Myocyte (in vitro differentiated cells): ENCODE results near the gene BCAS4. TPM values are rescaled to one million over a fixed set of nuclear protein-coding genes. Genes with fewer than 3 reads are reported as not detected.
A peak's percentile ranks its signal among the peaks of the same experiment; 100 is the strongest.
"Not testable (repeated sequence)": the region's sequence is repeated elsewhere in the genome, so short reads cannot be mapped to it uniquely, and the experiment has no call there.

Source experiments
- DNase-seq: peaks from one replicate; pipeline ENCODE4 v3.0.0-alpha.2; 2012; ENCODE audit warnings: low read depth
- polyA plus RNA-seq: library from polyadenylated mRNA; unstranded; fragments of >200 nt; gene quantifications from one replicate; pipeline ENCODE4 v1.2.1, GENCODE V29; 2012; ENCODE audit warnings: missing spikeins
- total RNA-seq: library from RNA; depleted of rRNA; stranded (reverse); fragments of >200 nt; gene quantifications from 2 replicates; pipeline ENCODE4 v1.2.3, GENCODE V29; 2014

BCAS4 gene, protein sequence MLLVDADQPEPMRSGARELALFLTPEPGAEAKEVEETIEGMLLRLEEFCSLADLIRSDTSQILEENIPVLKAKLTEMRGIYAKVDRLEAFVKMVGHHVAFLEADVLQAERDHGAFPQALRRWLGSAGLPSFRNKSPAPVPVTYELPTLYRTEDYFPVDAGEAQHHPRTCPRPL
- 4.1 and 5.6 TPM in 2 replicates for total RNA-seq
- 13.3 TPM for polyA plus RNA-seq

DNA sequence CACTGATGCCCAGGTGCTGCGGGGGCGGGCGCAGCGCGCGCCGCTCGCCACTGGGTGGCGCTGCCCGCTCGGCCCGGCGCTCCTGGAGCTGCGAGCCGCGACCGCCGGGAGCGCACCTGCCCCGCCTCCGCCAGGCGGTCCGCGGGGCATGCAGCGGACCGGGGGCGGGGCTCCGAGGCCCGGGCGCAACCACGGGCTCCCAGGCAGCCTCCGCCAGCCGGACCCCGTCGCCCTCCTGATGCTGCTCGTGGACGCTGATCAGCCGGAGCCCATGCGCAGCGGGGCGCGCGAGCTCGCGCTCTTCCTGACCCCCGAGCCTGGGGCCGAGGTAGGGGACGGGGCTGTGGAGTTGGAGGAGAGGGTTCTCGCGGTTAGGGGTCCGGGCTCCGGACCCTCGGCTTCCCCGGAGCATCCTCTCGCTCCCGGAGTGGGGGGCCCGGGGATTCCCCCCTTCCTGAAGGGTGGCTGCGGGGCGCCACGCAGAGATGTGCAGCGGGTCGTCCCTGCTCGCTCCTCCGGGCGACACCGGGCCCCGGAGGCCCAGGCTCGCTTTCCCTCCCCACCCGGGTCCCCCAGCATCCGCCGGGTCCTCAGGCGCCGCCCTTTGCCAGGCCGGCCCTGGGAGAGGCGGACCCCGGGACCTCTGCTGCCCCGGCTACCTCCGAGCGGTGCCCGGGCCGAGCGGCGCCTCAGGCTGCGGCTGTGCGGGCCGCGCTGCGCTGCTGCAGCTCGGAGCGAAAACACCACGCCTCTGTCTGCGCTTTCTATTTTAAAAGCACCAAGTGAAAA, at the start of gene BCAS4:
Gene BCAS4 (plus strand): TSS at position 216 of the 789 bp plus-strand sequence. CDS start 23 bp downstream, at position 239.
- peak; percentile 77 for DNase-seq

DNA sequence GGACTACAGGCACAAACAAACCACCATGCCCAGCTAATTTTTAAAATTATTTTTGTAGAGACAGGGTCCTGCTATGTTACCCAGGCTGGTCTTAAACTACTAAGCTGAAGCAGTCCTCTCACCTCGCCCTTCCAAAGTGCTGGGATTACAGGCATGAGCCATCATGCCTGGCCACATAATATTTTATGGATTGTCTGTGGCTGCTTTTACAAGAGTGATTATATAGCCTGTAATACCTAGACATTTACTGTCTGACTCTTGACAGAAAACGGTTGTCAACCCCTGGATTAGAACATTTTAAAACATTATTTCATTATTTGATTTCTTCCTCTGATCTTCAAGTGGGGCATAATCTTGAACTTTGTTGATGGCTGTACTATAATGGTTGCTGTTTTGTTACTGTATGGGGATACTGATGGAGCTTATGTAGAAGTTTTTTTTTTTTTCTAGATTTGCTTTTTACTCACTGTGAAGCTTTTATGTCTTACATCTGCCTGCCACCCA, 49.2 kb upstream of the BCAS4 start:
- DNase-seq: no peak

DNA sequence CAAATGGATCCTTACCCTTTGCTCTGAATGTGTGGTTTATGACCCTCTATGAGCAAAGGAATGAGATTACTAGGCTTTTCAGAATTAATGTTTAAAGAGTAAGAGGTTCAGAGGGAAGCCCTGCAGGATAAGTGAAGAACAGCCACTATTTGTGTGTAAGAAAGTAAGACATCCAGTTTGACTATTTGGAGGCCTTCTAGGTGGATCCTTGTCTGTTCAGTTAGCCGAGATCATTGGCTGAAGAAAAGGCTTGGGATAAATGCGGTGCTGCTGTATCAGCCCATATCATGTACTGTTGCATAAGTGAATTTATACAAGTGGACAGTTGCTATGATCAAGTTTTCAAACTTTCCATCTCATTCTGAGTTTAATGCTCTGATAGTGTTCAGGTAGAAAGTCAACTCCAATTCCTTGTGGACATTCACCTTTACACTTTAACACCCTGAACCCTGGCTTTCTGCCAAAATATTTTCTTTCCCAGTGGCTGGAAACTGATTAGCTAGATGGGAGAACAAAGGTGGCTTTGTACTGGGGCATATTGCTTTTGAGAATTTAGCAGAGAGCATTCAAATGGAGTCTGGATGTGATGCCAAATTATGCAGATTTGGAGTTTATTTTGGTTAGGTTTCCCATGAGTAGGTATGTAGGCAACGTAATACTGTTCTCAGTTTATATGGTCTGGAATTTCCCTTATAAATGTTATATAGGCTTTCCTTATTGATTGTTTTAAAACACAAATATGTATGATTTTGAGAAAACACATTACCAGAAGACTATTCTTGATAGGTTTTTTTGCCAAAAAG, 48.5 kb upstream of the BCAS4 start:
- no peak for DNase-seq

DNA sequence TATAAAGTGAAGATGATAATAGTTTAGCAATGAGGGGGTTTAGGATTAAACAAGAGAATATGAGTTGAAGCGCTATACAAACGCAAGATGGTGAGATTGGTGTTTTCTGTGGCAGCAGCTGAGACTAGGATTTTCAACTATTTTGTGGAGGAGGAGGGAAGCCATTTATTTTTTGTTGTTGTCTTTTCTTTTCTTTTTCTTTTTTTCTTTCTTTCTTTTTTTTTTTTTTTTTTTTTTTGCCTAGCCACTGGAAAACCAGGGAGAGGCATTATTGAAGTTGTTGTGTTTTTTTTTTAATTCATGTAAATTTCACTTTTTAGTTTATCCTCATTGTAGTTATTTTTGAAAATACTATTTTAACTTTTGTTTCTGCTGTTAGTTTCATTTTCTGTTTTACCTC, 47.6 kb upstream of the BCAS4 start:
- no peak for DNase-seq

DNA sequence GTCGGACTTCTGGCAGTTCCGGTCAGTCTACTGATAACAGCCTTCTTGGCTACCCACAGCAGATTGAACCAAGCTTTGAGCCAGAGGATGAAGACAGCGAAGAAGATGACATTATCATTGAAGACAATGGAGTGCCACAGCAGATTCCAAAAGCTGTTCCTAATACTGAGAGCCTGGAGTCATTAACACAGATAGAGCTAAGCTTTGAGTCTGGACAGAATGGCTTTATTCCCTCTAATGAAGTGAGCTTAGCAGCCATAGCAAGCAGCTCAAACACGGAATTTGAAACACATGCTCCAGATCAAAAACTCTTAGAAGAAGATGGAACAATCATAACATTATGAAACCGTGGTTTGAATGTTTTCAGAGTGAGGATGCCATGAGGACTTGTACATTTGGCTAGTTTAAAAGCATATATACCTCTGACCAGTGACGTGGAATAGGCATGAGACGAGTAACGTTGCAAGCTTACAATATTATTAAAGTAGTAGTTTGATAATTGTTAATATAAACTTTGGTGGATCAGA, 44.7 kb upstream of the BCAS4 start:
- no peak for DNase-seq

DNA sequence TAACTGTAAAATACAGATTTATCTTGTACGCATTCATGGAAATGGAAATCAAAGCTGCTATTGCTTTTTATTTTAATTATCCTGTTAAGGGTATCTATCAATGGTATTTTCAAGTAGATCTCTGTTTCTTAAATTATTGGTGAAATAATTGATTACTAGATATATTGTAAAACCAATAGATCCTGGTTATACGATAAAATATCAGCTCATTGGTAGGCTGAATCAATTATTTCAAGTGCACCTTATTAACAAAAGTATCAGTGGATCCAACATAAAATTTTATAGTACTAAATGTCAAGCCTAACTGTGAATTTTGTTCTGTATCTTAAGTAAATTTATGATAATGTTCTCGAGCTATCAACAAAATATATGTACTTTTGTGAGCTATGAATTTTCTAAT, 41.7 kb upstream of the BCAS4 start:
- no peak for DNase-seq

DNA sequence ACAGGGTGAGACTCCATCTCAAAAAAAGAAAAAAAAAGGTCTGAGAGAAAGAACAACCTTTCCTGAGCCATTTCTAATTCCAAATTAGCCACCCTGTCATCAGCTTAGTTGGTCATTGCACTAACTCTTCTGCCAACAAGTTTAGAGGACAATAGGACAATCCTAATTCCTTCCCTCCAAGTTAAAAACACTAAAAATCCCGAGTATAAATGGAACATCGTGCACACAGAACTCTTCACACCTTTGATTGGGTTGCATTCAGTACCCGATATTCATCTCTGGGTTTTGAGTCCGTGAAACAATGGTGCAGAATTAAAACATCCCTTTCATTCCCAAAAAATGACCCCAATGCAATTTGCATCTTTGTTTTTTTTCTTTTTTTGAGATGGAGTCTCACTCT, 40.4 kb upstream of the BCAS4 start:
- DNase-seq: no peak

DNA sequence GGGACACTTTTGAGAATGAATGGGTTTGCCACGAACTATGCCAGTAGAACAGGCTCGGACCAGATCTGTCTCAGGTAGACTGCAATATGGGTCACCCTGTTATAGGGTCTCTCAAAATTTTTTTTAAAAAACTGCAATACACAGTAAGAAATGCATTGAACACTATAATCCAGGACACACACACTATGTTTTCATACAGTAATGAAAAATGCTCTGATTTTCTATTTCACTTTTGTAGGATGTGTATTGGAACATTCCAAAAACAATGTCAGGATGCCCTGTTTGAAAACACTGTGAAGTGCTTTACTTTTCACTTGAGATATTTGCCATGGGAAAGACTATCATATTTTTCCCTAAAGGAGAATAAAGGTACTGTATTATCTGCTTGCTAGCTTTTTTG, 38.4 kb upstream of the BCAS4 start:
- no peak for DNase-seq

DNA sequence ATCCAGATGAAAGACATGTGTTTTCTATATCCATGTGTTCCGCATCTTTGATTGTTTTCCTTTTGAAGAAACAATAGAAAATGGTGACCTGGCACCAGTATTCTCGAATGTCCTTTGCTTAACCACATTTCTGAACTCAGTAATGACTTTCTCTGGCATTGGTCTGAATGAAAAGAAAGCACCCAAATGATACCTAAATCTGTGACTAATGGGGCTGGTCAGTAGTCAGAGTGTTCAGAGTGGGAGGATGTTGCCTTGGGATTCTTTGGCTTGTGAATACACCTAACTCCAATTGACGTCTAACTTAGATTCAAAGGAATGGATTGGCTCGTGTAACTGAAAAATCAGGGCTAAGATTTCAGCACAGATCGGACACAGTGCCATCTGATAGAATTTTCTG, 36.4 kb upstream of the BCAS4 start:
- no peak for DNase-seq

DNA sequence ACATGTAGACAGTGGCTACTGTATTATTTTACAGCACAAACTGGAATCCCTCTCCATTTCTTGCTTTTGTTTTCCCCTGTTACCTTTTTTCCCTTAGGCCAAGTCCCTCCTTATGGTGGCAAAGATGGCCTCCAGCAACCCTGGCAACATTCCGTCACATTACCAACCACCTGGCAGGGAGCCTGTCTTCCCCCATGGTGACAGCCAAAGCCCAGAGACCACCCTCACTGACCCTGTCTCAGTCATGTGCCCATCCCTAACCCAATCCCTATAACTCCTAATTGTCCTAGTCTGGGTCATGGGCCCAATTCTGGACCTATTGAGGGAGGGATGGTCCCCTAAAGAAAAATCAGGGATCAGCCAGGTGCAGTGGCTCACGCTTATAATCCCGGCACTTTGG, 35.9 kb upstream of the BCAS4 start:
- DNase-seq: no peak

DNA sequence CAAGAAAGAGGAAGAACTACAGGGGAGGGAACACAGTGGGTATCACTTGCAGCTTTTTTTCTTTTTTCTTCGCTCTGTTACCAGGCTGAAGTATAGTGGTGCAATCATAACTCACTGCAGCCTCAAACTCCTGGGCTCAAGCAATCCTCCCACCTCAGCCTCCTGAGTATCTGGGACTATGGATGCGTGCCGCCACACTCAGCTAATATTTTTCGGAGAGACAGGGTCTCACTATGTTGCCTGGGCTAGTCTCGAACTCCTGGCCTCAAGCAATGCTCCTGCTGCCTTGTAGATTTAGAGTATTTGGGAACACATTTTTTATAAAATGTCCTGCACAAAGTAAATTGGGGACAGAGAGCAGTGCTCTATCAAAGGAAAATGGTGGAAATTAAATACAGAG, 35.2 kb upstream of the BCAS4 start:
- no peak for DNase-seq

DNA sequence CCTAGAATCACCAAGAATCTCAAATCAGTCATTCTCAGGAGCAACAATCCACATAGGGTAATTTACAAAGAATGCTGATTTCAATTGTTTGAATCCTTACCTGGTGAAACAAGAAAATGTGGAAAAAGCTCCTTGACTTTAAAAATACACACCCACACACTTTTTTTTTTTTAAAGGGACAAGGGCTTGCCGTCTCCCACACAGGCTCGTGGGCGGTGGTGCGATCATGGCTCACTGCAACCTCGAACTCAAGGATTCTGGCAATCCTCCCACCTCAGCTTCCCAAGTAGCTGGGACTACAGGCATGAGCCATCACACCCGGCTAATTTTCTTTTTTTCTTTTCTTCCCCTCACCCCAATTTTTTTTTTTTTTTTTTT, 32.8 kb upstream of the BCAS4 start:
- DNase-seq: no peak

DNA sequence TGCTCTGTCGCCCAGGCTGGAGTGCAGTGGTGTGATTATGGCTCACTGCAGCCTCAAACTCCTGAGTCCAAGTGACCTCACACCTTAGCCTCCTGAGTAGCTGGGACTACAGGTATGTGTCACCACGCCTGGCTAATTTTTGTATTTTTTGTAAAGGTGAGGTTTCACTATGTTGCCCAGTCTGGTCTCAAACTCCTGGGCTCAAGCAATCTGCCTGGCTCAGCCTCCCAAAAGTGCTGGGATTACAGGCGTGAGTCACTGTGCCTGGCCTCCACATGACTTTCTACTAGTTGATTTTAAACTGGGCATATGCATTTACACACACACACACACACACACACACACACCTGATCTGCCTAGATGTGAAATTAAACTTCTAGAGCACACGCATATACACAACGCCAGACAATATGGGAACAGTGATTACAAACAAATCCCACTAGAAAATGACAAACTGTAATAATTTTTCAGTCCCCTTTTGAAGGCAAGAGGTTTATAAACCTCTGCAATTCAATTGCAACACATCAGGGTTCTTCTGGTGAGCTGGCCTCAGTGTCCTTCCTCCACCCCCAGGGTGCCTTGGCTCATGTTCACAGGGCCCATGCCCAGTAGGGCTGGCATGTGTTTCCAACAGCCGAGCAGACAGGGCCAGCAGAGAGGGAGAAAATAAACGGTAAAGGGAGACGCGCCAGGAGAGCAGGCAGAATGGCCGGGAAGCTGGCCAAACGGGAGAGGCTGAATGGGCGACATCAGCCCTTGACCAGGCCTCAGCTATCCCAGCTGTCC, 32.2 kb upstream of the BCAS4 start:
- DNase-seq: peak; percentile 95

DNA sequence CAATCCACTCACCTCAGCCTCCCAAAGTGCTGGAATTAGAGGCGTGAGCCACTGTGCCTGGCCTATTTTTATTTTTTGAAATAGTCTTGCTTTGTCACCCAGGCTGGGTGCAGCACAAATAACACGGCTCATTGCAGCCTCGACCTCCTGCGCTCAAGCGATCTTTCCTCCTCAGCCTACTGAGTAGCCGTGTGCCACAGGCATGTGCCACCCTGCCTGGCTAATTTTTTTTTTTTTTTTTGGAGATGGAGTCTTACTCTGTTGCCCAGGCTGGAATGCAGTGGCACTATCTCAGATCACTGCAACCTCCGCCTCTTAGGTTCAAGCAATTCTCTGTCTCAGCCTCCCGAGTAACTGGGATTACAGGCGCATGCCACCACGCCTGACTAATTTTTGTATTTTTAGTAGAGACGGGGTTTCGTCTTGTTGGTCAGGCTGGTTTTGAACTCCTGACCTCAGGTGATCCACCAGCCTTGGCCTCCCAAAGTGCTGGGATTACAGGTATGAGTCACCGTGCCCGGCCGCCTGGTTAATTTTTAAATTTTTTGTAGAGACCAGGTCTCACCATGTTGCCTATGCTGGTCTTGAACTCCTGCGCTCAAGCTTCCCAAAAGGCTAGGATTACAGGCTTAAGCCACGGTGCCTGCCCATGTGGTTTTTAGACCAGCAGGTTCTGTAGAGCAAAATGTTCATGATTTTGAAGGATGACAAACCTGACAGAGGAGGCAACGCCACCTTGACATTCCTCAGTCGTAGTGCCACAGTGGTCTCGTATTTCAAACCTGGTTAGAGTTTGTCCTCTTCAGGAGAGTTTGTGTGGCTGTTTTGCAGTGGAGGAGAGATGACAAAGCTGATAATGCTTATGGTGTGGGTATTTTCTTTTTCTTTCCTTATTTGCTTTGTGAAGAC, 31.1 kb upstream of the BCAS4 start:
- DNase-seq: peak; percentile 39

DNA sequence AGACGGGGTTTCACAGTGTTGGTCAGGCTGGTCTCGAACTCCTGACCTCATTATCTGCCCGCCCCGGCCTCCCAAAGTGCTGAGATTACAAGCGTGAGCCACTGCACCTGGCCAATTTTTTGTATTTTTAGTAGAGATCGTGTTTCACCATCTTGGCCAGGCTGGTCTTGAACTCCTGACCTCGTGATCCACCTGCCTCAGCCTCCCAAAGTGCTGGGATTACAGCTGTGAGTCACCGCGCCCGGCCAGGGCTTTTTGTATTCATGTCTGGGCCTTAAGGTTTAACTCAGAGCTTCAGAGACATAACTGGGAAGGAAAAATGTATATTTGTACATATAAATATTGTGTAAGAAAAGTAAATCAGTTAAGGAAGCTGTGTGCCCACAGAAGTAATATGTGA, 29.6 kb upstream of the BCAS4 start:
- DNase-seq: peak; percentile 54

DNA sequence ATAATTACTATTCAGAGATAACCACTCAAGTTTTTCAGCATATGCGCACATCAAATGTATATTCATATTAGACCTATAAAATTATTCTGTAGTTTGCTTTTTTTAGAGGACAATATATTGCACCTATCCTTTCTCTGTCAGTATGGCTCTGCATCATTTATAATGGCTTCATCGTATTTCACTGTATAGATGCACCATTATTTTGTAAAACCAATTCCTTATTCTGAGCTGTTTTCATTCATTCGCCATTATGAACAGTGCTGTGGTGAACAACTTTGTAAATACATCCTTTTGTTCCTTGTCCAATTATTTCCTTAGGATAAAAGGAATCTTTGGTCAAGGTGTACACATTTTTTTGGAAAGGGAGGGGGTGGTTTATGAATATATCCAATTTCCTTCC, 29.2 kb upstream of the BCAS4 start:
- no peak for DNase-seq

DNA sequence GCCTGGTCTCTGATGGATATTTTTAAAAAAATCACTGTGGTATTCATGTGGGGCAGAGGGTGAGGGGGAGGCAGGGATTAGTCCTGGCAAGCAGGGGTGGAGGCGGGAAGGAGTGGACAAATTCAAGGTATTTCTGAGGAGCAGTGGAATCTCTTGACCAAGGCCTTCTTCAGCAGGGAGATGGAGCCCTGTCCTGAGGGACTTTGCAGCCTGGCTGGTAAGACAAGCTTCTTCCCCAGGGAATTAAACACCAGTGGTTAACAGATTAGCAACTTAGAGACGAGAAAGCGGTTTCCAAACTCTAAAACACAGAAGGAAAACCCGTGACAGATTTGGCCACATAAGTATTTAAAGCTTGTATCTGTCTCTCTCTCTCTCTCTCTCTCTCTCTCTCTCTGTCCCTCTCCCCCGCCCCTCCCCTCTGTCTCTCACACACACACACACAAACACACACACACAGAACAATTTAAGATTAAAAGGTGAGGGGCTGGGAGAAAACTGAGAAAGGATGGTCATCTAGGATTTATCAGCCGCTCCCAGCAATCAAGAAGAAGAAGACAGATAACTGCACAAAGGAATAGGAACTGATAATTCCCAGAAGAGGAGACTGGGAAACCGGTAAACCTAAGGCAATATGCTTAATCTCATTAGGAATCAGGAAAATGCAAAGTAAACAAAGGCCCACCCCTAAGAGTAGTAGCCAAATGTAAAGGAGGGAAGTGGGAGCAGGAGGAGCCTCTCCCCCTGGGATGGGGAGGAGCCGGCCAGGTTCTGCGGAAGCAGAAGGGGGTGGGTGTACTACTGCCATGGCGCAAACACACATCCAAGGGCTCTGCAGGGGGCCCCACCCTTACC, 27.7 kb upstream of the BCAS4 start:
- DNase-seq: peak; percentile 85

DNA sequence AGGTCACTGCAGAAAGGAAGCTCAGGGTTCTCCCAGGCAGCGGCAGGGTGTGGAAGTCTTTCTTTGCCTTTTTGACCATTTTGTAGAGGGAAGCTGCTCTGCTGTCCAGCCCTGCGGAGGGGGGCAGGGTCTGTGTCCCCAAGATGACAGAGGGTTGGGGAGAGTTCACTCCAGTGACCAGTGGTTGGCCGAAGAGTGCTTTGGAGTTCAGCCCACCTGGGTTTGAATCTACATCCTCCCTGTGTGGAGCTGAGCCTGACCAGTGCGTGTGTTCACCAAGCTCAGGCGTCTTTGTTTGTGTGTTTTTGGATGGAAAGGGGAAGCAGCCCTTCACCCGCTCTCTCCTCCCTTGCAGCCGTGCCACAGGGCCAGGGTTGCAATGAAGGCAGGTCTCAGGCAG, 25.9 kb upstream of the BCAS4 start:
- not testable (repeated sequence) for DNase-seq

DNA sequence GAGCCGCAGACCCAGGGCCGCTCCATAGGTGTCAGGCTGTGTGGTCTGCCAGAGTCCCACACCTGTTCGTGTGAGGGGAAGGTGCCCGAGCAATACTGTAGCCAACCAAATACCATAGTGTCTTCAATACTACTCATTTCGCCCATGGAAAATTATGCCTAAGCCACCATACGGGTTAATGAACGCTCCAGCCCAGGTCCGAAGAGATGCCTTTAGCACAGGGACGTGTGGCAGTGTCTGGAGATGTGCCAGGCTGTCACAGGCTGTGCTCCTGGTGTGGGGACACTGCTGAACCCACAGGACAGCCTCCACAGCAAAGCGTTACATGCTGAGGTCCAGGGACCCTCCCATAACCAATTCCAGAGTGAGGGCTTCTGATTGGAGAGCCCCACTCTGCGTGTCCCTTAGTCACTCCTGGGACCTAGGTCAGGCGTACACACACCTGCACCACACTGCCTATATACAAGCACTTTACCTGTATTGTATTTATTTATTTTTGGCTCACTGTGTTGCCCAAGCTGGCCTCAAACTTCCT, 25.2 kb upstream of the BCAS4 start:
- not testable (repeated sequence) for DNase-seq
